Left lung (tissue), 10 donors: Measurements from ENCODE around the gene ANO2. TPM values are rescaled to one million over a fixed set of nuclear protein-coding genes. Genes with fewer than 3 reads are reported as not detected.

Experiments used
- ATAC-seq: fragments of 200-7000 bp; cut with Tn5 transposase; one replicate; pipeline ENCODE4 v1.9.1; 2020; ENCODE audit warnings: moderate library complexity
- DNase-seq, 4 donors: peaks; one replicate each; pipeline ENCODE4 v3.0.0-alpha.2; 2013 to 2020
- H3K27ac ChIP-seq, 2 donors: fragments of 200-600 bp; sonication (generic) in 1 of 2; one replicate each; pipeline versions ENCODE4 v1.5.0 to v1.8.0; 2020 to 2021
- H3K27me3 ChIP-seq, 2 donors: fragments of 200-600 bp; sonication (generic) in 1 of 2; one replicate each; pipeline versions ENCODE4 v1.5.0 to v1.8.0; 2020 to 2021
- H3K36me3 ChIP-seq, 2 donors: fragments of 200-600 bp; sonication (generic) in 1 of 2; one replicate each; pipeline versions ENCODE4 v1.5.0 to v1.8.0; 2020 to 2021
- H3K4me1 ChIP-seq, 2 donors: fragments of 200-600 bp; one replicate each; pipeline ENCODE4 v1.8.0; 2021
- H3K4me3 ChIP-seq, 2 donors: fragments of 200-600 bp; sonication (generic) in 1 of 2; one replicate each; pipeline versions ENCODE4 v1.5.0 to v1.8.0; 2020 to 2021; ENCODE audit warnings: mild to moderate bottlenecking in 1 of 2
- H3K9me3 ChIP-seq, 2 donors: fragments of 200-600 bp; sonication (generic) in 1 of 2; one replicate each; pipeline versions ENCODE4 v1.5.0 to v1.8.0; 2020 to 2021
- CTCF ChIP-seq, 2 donors: fragments of 200-600 bp; sonication (generic) in 1 of 2; IDR thresholded peaks; one replicate each; pipeline versions ENCODE4 v1.5.0 to v1.8.0; 2021; ENCODE audit warnings: antibody characterized with exemption in 2 of 2
- intact Hi-C, 2 donors: fragments of 100-400 bp; cut with DNase I; formaldehyde crosslinking; loops; one replicate each; pipeline versions ENCODE4 v1.11.2 to v1.14.2; 2022
- polyA plus RNA-seq, 6 donors: library from polyadenylated mRNA; unstranded; fragments of 120-200 nt; gene quantifications; one replicate each; pipeline ENCODE4 v1.2.1, GENCODE V29; 2013; ENCODE audit not compliant: insufficient read length in 6 of 6
- total RNA-seq, 2 donors: library from RNA; stranded (reverse); fragmentation: NEBNext Ultra II Directional; extraction: Animal tissue kit (Norgen Biotek cat#: 25700); gene quantifications; one replicate each; pipeline ENCODE4 v1.2.1, GENCODE V29; 2021
- donor health status: DM: no; HTN: yes; CAD: no.
- donor health status: DM: no; HTN: no; CAD: no.

The ANO2 gene
- total and polyA plus RNA-seq, 8 donors, result 3.4 to 10.5 (median 6.1) TPM

GRCh38 chr12:5921966-5922899 lies 22.8 kb downstream of the ANO2 start:
- H3K27me3 ChIP-seq, result peaks cover 0 to 13% of the 10 kb centered on the region in 2 donors
- no peaks in the 10 kb centered on the region for H3K9me3 ChIP-seq
- intact Hi-C loops, result no loop called here
- H3K4me3 ChIP-seq, result no peak overlapping the region
- no peaks in the 10 kb centered on the region for H3K4me1 ChIP-seq
- no peak for TF ChIP-seq CTCF (IDR thresholded peaks at IDR 0.05)
- ATAC-seq (no peak), DNase-seq (peak in 1 of 4 donors; percentile 62)
- no peak overlapping the region for H3K27ac ChIP-seq
- H3K36me3 ChIP-seq, result no peaks in the 10 kb centered on the region

- DNase-seq (no peak), ATAC-seq (no peak)
- intact Hi-C loops, result no loop called here
- Histone ChIP-seq H3K27me3 (peaks cover 0 to 13% of the 10 kb centered on the region in 2 donors), H3K27ac (no peak overlapping the region), H3K9me3 (no peaks in the 10 kb centered on the region), H3K4me1 (no peaks in the 10 kb centered on the region), H3K4me3 (no peak overlapping the region), H3K36me3 (no peaks in the 10 kb centered on the region)
- TF ChIP-seq CTCF (IDR thresholded peaks at IDR 0.05), result no peak
These were observed 23.8 kb downstream of the ANO2 start for GRCh38 chr12:5921027-5921909.

- intact Hi-C loops, result no loop called here
- H3K36me3 ChIP-seq, result no peaks in the 10 kb centered on the region
- DNase-seq (no peak), ATAC-seq (no peak)
- H3K4me1 ChIP-seq, result no peaks in the 10 kb centered on the region
- peaks cover 0 to 15% of the 10 kb centered on the region in 2 donors for H3K27me3 ChIP-seq
- no peak for TF ChIP-seq CTCF (IDR thresholded peaks at IDR 0.05)
- no peak overlapping the region for H3K27ac ChIP-seq
- no peak overlapping the region for H3K4me3 ChIP-seq
- no peaks in the 10 kb centered on the region for H3K9me3 ChIP-seq
These were observed 28.2 kb downstream of the ANO2 start for GRCh38 chr12:5916785-5917290.

GRCh38 chr12:5915511-5915910 lies 29.5 kb downstream of the ANO2 start:
- H3K9me3 ChIP-seq, result no peaks in the 10 kb centered on the region
- no peaks in the 10 kb centered on the region for H3K36me3 ChIP-seq
- no peak overlapping the region for H3K27ac ChIP-seq
- no peaks in the 10 kb centered on the region for H3K4me1 ChIP-seq
- ATAC-seq (no peak), DNase-seq (no peak)
- no peak for TF ChIP-seq CTCF (IDR thresholded peaks at IDR 0.05)
- no peak overlapping the region for H3K4me3 ChIP-seq
- peaks cover 0 to 15% of the 10 kb centered on the region in 2 donors for H3K27me3 ChIP-seq
- intact Hi-C loops, result no loop called here
